ENCODE measurements around the gene COMT. TPM values are rescaled to one million over a fixed set of nuclear protein-coding genes. Genes with fewer than 3 reads are reported as not detected.

Gene COMT
- total RNA-seq, 3 donors from 2014 or later (not counting 1 experiment from before 2014, with no cell fraction given), result 37.5 to 56.2 (median 38.2) TPM

DNA sequence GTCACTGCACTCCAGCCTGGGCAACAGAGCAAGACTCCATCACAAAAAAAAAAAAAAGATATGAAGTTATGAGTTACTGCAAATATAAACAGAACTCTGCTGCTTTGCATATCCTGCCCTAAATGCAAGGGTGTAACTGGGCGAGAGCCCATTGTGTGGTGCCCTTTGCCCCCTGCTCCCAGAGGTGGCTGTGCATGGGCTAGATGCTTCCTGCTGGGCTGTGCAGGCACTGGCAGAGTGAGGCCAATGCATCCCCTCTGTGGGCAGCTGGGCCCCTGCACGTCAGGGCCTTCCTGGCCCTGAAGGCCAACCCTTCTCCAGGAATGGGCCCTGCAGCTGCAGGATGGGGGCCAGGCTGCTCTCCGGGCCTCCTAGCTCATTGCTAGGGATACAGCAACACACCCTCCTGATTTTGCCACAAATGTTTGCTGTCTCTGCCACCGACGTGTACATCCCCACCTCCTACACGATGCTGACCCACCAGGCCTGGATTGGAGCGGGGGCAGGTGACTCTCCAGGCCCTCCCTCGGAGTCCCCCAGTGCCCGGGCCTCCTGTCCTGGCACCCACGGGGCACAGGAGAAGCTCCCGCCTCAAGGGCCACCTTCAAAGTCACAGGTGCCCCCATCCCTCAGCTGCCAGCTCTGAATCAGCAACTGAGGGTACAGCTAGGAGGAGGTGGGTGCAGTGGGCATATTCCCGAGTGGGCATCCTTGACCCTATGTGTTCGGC lies 40.7 kb upstream of the COMT start:
- no peak for ATAC-seq
- Histone ChIP-seq H3K4me3 (ENCODE audit: low read length) (no peak overlapping the region), H3K27me3 (ENCODE audit: control insufficient read depth, insufficient read depth, low read length) (no peaks in the 10 kb centered on the region), H3K4me1 (ENCODE audit: control insufficient read depth, insufficient read depth, low read length) (no peaks in the 10 kb centered on the region), H3K36me3 (ENCODE audit: control insufficient read depth, insufficient read depth, low read length) (peaks cover 9% of the 10 kb centered on the region), H3K9me3 (ENCODE audit: control insufficient read depth, insufficient read depth, low read length) (no peaks in the 10 kb centered on the region), H3K27ac (ENCODE audit: low read length) (no peak overlapping the region)
- Mint-ChIP-seq H3K27me3 (ENCODE audit: low read depth in 2 of 2) (no peaks in the 10 kb centered on the region), H3K4me1 (no peaks in the 10 kb centered on the region), H3K36me3 (no peaks in the 10 kb centered on the region), H3K9me3 (no peaks in the 10 kb centered on the region), H3K4me3 (no peak overlapping the region), H3K27ac (no peak overlapping the region)
- no peak for DNase-seq
- 93% methylated on average over 13 of the region's 13 CpGs for WGBS (ENCODE audit: insufficient coverage)
- TF ChIP-seq, protein P1, sequence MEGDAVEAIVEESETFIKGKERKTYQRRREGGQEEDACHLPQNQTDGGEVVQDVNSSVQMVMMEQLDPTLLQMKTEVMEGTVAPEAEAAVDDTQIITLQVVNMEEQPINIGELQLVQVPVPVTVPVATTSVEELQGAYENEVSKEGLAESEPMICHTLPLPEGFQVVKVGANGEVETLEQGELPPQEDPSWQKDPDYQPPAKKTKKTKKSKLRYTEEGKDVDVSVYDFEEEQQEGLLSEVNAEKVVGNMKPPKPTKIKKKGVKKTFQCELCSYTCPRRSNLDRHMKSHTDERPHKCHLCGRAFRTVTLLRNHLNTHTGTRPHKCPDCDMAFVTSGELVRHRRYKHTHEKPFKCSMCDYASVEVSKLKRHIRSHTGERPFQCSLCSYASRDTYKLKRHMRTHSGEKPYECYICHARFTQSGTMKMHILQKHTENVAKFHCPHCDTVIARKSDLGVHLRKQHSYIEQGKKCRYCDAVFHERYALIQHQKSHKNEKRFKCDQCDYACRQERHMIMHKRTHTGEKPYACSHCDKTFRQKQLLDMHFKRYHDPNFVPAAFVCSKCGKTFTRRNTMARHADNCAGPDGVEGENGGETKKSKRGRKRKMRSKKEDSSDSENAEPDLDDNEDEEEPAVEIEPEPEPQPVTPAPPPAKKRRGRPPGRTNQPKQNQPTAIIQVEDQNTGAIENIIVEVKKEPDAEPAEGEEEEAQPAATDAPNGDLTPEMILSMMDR (IDR thresholded peaks at IDR 0.05), result no peak
- intact Hi-C loops (cut with micrococcal nuclease), result no loop called here

DNA sequence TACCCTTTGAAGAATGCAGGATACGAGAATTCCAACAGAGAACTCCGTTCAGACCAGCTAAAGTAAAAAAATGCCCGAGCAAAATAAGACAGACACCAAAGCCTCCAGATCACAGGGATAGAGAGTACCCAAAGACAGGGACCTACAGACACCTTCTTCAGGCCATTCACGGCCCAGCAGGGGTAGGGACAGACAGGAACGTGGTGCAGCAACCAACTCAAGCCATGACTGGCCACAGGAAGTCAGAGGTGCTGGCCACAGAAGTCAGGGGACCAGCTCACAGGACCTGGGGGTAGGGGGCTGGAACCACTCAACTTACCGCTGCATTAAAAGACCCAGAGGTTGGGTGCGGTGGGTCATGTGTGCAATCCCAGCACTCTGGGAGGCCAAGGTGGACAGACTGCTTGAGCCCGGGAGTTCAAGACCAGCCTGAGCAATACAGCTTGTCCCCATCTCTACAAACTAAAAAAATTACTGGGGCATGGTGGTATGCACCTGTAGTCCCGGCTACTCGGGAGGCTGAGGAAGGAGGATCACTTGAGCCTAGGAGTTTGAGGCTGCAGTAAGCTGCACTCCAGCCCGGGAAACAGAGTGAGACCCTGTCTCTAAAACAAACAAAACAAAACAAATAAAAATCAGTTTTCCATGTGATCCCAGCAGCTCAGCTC lies 39.9 kb upstream of the COMT start:
- no peaks in the 10 kb centered on the region for H3K9me3 ChIP-seq (ENCODE audit: control insufficient read depth, insufficient read depth, low read length)
- DNase-seq (no peak), ATAC-seq (no peak)
- peaks cover 9% of the 10 kb centered on the region for H3K36me3 ChIP-seq (ENCODE audit: control insufficient read depth, insufficient read depth, low read length)
- 91% methylated on average over 11 of the region's 11 CpGs for WGBS (ENCODE audit: insufficient coverage)
- Mint-ChIP-seq H3K9me3 (no peaks in the 10 kb centered on the region), H3K36me3 (no peaks in the 10 kb centered on the region), H3K4me3 (no peak overlapping the region), H3K27ac (no peak overlapping the region), H3K4me1 (no peaks in the 10 kb centered on the region), H3K27me3 (ENCODE audit: low read depth in 2 of 2) (no peaks in the 10 kb centered on the region)
- H3K4me3 ChIP-seq (ENCODE audit: low read length), result no peak overlapping the region
- H3K27me3 ChIP-seq (ENCODE audit: control insufficient read depth, insufficient read depth, low read length), result no peaks in the 10 kb centered on the region
- intact Hi-C loops (cut with micrococcal nuclease), result no loop called here
- no peaks in the 10 kb centered on the region for H3K4me1 ChIP-seq (ENCODE audit: control insufficient read depth, insufficient read depth, low read length)
- TF ChIP-seq, protein P1 (IDR thresholded peaks at IDR 0.05), result no peak
- H3K27ac ChIP-seq (ENCODE audit: low read length), result no peak overlapping the region

DNA sequence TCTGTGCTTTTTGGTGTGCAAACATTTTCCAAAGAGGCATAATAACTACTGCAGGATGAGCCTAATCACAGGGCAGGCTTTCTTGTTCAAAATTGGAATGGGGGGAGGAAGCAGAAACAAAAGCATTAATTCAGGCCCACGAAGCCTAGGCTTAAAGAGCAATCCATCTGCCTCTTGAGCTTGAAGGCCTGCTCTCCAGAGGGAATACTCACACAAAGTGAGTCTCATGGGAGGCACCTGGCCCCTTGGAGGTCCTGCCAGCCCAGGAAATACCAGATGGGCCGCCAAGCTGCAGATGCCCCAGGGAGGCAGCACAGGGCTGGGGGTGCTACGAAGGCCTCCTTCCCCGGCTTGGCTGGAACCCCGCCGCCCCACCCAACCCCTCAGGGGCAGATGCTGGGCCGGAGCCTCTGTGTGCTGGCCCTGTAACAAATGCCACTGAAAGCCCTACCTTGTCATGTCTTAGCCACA lies 39.3 kb upstream of the COMT start:
- no peak for DNase-seq
- Mint-ChIP-seq H3K36me3 (no peaks in the 10 kb centered on the region), H3K9me3 (no peaks in the 10 kb centered on the region), H3K4me1 (no peaks in the 10 kb centered on the region), H3K4me3 (no peak overlapping the region), H3K27me3 (ENCODE audit: low read depth in 2 of 2) (no peaks in the 10 kb centered on the region), H3K27ac (no peak overlapping the region)
- no peak for ATAC-seq
- H3K9me3 ChIP-seq (ENCODE audit: control insufficient read depth, insufficient read depth, low read length), result no peaks in the 10 kb centered on the region
- H3K27me3 ChIP-seq (ENCODE audit: control insufficient read depth, insufficient read depth, low read length), result no peaks in the 10 kb centered on the region
- 78% methylated on average over 7 of the region's 7 CpGs for WGBS (ENCODE audit: insufficient coverage)
- TF ChIP-seq, protein P1 (IDR thresholded peaks at IDR 0.05), result no peak
- no peak overlapping the region for H3K27ac ChIP-seq (ENCODE audit: low read length)
- H3K4me3 ChIP-seq (ENCODE audit: low read length), result no peak overlapping the region
- H3K4me1 ChIP-seq (ENCODE audit: control insufficient read depth, insufficient read depth, low read length), result no peaks in the 10 kb centered on the region
- intact Hi-C loops (cut with micrococcal nuclease), result no loop called here
- H3K36me3 ChIP-seq (ENCODE audit: control insufficient read depth, insufficient read depth, low read length), result peaks cover 9% of the 10 kb centered on the region
